ENCODE measurements around the gene ARHGAP4.

ARHGAP4 gene

DNA sequence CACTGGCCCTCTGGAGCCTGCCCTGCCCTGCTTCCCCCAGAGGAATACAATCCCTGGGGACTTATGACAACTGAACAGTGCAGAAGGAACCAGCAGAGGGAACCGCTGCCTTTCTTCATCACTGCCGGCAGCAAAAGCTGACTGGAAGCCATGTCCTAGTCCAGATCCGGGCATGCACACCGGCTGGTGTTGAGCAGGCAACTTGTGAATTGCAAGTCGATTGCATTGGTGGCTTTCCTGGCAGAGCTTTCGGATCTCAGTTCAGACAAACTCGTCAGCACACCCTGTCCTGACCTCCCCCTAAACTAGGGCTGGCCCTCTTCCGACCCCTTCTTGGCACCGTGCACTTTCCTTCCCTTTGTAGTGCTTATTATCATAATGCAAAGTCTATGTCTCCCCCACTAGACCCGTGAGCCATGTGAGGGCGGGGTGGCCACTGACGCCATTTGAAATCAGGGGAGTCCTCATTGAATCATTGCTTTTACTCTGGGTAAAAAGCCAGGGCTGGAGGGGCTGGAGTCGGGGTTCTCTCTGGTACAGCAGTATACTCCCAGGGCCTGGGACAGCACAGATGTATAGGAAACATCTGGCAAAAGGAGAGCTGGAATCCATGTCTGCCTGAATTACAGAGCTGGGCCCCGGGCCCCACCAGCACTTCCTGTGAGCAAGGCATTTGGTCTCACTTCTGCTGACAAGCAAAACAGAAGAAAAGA is 1.8 kb downstream of the ARHGAP4 start:
- DNase-seq = peak; percentile 47

DNA sequence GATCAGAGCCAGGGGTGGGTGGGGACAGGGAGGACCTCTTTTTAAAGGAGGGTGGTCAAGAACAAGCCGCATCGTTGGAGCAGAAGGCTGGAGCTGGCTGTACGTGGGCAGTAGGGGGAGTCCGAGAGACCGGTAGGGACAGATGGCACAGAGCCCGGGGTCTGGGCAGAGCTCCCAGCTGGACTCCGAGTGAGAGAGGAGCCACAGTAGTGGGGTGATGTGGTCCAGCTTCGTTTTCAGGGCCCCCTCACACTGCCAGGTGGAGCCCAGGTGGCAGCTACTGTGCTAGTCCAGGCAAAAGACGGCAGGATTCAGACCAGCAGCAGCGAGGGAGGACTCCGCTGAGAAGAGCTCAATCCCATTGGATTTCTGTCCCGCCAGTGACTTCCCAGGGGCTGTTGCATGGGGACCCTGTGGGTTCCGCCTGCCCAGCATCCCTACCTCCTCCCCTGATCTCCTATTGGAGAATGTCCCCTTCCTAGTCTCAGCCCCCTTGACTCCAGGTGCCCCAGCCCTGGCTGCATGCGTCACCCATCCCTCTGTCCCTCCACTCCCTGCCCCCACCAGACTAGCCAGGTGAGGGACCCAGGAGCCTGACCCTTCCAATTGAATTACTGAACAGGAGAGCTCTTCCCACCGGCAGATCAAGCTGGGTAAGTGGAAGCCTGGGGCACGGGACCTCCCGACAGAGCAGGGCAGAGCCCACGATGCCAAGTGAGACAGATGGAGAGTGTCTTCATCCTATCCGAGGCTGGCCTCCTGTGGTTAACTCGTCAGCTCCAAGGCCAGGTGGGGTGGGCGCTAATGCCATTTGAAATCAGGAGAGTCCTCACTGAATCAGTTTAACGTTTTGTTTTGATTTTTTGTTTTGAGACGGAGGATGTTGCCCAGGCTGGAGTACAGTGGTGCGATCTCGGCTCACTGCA is 2.9 kb downstream of the ARHGAP4 start:
- no peak for DNase-seq

DNA sequence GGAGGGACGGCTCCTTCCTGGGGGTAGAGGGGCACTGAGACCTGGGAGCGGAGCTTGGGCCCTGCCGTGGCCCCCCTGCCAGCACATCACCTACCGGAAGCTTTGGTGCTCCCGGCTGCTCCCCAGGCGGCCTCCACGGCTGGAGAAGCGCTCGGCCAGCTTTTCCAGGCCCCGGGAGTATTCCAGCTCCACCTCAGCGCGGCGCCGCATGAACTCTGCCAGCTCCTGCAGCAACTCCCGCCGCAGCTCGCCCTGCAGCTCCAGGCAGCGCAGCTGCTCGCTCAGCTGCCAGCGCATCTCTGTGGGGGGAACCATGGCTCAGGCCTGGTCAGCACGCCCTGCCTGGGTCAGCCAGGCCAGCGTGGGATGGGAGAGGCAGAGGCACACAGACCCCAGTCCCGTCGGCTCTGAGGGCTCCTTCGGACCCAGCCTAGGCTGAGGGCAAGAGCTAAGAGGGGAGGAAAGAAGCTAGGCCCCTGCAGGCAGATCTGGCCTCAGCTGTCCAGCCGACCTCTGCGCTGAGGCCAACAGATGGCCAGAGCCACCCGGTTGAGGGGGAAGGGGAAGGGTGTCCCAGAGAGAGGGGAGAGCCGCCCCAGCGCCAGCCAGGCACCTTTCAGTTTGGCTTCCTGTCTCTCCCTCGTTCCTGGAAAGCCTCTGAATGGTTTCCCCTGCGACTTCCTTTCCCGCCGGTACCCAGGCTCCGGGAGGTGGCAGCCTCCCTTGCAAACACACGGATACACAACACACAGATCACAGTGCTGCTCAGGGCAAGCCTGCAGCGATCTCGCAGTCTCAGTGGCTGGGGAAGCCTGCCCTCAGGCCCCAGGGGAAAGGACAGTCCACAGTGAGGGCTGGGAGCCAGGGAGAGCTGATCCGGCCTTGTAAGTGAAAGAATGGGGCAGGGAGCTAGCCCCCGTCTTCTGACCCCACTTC is 4.3 kb downstream of the ARHGAP4 start:
- DNase-seq = no peak

DNA sequence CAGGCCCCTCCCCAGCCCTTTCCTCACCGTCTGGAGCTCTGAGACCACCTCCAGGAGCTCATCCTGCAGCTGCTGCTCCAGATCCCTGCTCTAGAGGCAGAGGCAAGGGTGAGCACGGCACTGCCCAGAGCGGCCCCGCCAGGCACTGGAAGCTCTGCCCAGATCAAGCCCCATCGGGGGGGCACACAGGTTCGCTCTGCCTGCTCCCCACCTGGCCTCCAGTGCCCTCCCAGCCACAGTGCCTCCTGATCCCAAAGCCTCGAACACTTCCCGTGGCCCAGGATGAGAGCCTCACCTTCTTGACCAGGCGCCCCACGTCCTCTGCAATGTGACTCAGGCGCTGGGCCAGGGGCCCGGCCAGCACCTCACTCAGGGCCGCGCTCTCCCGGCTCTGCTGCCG is 5.0 kb downstream of the ARHGAP4 start:
- DNase-seq = no peak

DNA sequence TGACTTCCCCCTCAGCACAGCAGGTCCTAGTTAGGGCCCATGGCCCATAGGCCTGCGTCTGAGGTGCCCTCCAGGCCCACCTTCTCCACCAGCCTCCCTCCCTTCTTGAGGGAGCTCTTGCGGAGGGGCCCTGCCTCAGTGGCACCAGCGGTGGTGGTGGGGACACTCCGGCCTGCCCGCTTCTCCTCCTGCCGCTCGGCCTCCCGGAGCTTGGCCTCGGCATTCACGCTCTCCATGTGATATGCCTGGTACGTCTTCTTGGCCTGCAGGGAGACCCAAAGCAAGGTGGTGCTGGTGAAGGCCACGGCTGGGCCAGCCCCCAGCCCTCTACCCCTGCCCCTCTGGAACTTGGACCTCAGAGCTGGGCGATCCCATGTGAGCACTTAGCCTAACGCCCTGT is 5.5 kb downstream of the ARHGAP4 start:
- DNase-seq = no peak

DNA sequence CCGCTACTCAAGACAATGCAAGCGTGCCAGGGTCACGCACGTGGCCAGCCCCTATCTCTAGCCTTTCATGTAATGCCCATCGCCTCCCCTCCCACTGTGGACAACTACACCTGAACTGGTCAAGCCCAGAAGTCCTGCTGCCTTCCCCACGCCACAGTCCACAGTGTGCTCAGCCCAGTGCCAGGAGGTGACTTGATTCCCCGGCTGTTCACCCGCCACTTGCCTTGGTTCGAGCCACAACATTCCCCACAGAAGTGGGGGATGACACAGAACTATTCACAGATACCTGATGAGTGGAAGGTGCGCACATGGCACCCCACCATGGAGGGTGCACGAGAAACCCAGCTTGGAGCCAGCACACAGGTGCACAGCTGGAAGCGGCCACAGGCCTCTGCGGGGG is 6.8 kb downstream of the ARHGAP4 start:
- no peak for DNase-seq

DNA sequence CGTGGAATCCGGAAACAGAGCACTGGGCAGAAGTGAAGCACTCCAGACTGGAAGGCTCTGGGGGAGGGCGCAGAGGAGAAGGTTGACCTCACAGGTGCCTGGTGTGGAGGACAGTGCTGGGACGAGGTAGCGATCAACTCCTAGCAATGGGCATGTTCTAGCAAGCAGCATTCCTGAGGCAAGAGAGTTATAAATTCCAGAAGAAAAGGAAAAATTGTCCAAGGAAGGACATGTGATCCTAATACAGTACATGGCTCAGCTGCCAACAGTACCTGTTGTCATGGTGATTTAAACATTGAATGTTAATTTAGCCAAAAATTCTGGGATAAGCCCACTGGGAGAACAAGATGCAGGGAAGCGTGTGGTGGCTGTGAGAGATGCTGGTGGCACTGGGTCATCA is 8.2 kb downstream of the ARHGAP4 start:
- DNase-seq = no peak

DNA sequence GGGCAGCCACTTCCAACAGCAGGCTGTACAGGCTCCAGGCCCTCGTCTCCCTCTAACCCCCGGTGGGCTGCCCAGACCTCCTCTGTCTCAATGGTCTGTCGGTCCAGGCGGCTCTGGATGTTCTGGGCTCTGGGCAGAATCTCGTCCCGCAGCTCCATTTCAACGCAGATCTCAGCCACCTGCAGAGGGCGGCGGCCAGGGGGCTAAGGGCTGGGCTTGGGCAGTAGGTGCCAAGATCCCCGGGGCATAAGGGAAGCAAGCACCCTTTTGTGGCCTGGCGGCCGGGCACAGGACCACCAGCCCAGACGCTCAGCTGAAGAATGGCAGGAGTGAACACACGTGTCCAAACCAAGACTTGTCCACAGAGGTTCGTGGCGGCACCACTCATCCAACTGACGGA is 12.4 kb downstream of the ARHGAP4 start:
- no peak for DNase-seq

DNA sequence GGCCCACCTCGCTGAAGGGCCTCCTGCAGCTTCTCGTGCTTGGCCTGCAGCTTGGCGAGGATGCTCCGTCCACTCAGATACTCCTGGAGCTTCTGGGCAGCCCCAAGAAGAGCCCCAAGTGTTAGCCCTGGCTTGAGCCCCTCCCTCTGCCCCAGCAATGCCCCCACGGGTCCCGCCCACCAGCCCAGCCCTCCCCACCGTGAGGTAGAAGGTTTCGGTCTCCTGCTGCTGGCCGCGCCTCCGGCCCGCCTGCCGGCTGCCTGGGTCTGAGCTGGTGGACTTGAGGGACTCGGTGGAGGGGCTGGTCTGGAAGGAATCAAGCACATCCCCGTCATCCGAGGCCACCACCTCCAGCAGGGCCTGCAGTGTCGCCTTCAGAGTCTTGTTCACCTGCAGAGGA is 12.9 kb downstream of the ARHGAP4 start:
- DNase-seq = no peak

DNA sequence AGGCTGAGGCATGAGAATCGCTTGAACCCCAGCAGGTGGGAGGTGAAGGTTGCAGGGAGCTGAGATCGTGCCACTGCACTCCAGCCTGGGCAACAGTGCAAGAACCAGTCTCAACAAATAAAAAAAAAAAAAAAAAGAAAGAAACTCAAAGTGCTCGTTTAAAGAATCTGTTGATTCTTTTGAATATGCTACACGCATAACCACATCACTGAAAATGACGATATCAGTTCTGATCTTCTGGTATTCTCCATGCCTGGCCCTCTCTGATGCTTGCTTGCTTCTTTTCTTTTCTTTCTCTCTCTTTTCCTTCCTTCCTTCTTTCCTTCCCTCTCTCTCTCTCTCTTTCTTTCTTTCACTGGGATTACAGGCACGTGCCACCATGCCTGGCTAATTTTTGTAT is 14.3 kb downstream of the ARHGAP4 start:
- no peak for DNase-seq

DNA sequence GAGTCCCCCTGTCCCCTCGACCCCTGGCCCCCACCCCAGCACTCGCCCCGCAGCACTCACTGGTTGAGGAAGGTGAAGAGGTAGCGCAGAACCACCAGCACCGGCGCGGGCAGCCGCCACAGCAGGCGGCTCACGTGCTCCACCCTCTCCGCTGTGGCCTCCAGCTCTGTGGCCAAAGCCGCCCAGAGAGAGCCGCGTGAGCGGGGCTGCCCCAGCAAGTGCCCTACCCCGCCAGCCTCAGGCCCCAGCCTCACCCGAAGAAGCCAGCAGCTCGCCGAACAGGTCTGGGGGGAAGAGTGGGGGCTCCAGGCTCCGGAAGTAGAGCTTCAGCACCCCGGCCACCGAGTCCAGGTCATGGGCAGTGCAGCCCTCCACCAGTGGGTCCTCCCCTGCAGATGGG is 15.6 kb downstream of the ARHGAP4 start:
- no peak for DNase-seq

DNA sequence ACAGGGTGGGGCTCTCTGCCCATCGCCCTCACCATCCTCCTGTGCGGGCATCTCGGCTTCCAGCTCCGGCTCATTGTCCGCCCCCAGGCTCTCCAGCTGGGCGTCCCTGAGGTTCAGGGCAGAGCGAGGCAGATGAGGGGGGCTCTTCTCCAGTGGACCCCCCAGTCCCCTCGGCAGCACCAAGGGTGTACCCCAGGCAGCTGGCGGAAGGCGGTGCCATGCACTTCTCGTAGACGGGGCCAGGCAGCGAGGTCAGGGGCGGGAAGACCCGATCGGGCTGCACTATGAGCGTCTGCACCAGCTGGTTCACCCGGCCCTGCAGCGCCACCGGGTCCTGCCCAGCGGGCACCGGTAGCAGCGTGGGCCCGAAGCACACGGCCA is 16.1 kb downstream of the ARHGAP4 start:
- no peak for DNase-seq

DNA sequence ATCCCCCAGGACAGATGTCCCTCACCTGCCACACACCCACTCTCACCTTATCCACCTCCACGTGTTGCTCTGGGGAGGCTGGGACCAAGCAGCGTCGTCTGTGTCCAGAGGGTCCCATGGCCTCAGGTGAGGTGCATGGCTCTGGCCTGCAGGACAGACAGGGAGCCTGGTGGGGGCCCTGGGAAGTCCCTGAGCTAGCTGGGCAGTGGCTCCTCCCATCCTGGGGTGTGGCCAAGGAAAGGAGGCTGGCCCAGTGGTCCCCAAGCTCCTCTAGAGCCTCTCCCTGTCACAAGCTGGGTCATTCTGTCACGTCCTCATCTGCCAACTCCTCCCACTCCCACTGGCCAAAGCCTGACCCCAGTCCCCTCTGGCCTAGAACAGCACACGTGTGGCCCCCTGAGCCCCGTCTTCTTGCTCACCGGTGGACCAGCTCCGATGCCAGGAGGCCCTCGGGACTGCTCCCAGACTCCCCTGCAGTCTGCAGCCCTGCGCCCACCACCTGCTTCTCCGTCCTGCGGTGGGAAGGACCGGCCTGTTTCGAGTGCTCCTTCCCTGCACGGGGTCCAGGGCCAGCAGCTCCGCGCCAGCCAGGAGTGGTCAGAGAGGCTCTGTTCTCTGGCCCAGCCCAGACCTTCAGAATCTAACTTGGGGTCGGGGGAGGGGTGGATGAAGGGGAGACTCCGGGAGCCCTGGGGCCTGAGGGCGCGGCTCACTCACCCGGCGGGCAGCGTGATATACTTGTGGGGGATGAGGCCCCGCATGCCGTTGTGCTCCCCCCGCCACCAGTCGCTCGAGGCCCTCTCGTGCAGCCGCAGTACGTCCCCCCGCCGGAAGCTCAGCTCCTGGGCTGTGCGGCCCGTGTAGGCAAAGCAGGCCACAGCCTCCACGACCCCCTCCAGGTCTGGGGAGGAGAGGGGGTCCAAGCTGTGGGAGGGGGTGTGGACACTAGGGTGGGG is 16.8 kb downstream of the ARHGAP4 start:
- no peak for DNase-seq

DNA sequence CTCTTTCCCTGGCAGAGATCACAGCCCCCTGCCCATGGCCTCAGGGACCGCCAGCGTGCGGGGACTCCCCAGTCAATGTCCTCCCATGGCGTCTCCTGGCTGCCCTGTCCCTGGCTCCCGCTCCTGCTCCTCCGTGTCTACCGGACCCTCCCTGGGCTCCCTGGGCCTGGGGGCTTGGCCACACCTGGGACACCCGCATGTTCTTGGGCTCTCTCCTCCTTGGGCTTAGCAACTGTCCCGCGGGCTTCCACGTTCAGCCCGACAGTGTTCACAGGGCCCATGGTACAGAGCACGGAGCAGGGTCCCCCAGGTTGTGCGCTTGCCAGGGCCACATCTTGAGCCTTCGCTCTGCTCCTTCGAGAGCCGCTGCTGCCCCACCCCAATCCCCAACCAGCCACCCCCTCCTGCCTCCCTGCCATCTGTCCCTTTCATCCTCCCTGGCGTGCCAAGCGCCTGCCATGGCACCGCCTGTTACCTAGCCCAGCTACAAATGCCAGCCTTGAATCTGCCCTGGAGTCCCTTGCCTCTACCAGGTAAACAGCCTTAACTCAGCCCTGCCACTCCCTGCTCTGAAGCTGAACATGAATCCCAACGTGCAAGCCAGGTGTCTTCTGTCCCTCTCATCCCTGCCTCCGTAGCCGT is 17.7 kb downstream of the ARHGAP4 start:
- DNase-seq = no peak

DNA sequence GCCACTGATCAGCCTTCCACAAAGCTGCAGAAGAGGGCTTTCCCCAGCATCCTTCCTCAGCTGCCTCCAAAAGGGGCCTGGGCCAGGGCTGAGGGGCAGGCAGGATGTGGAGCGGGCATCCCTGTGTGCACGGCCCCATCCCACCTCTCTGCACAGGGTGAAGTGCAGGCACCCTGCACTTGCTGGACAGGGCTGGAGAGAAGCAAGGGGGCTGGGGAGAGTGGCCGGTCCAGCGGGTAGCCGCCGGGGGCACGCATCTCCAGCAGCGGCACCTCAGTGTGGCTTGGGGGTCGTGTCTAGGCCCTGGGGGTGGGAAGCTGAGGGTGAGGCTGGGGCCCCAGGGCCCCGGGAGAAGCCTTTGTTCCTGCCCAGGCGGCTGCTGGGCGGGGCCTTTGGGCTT is 18.6 kb downstream of the ARHGAP4 start:
- DNase-seq = no peak

DNA sequence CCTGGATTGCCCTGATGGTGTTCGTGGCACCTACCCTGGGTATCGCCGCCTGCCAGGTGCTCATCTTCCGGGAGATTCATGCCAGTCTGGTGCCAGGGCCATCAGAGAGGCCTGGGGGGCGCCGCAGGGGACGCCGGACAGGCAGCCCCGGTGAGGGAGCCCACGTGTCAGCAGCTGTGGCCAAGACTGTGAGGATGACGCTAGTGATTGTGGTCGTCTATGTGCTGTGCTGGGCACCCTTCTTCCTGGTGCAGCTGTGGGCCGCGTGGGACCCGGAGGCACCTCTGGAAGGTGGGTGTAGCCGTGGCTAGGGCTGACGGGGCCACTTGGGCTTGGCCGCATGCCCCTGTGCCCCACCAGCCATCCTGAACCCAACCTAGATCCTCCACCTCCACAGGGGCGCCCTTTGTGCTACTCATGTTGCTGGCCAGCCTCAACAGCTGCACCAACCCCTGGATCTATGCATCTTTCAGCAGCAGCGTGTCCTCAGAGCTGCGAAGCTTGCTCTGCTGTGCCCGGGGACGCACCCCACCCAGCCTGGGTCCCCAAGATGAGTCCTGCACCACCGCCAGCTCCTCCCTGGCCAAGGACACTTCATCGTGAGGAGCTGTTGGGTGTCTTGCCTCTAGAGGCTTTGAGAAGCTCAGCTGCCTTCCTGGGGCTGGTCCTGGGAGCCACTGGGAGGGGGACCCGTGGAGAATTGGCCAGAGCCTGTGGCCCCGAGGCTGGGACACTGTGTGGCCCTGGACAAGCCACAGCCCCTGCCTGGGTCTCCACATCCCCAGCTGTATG is 19.7 kb downstream of the ARHGAP4 start:
- DNase-seq = no peak

DNA sequence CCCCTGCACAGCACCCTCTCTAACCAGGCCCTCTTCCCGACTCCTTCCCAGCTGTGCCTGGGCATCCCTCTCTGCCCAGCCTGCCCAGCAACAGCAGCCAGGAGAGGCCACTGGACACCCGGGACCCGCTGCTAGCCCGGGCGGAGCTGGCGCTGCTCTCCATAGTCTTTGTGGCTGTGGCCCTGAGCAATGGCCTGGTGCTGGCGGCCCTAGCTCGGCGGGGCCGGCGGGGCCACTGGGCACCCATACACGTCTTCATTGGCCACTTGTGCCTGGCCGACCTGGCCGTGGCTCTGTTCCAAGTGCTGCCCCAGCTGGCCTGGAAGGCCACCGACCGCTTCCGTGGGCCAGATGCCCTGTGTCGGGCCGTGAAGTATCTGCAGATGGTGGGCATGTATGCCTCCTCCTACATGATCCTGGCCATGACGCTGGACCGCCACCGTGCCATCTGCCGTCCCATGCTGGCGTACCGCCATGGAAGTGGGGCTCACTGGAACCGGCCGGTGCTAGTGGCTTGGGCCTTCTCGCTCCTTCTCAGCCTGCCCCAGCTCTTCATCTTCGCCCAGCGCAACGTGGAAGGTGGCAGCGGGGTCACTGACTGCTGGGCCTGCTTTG is 20.5 kb downstream of the ARHGAP4 start:
- DNase-seq = no peak

DNA sequence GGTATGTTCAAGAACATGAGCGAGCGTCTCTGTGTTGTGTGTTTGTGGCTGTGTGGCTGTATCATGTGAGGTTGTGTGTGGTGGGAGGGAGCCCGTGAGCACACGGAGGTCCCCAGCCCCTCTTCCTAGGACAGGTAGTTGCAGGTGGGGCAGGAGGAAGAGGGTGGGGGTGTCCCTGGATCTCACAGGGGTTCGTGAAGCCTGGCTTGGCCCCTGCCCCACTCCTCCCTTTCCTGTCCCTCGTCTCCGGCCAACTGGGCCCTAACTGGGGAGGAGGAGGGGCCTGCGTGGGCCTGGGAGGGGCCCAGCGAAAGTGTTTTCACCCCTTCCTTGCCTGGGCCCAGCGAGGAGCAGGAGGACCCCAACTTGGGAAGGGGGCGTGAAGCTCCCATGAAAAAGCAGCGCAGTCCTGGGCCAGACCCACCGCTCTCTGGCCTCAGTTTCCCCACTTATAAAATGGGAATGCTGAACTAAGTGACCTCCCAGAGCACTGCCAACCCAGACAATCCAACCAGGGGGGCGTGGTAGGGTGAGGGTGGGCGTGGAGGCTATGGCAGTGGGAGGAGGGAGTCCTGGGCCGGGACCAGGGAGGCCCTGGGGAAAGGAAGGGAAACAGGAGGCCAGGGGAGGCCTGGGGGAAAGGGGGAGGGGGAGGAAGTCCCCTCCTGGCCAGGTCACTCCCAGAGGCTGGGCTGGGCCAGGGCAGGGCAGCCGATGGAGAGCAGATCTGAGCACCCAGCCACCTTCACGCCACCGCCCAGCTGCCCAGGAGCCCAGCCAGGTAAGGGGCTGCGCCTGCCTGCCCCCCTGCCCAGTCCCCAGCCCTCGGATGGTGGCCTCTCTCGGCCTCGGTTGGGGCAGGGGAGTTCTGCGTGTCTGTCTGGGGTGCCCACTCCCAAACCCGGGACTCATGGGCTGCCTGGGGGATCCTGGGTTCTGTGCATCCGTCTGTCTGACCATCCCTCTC is 21.8 kb downstream of the ARHGAP4 start, which contains the start of gene AVPR2:
Gene AVPR2 (plus strand): TSS at position 683 of the 967 bp plus-strand sequence. CDS start 473 bp downstream, outside the sequence.
- DNase-seq = no peak
